GM12864 (cell line): ENCODE measurements around the gene KCTD15.

Source experiments
- DNase-seq: peaks from one replicate; pipeline ENCODE4 v3.0.0-alpha.2; 2011; ENCODE audit warnings: low read depth
- H3K4me3 ChIP-seq: 2 replicates; pipeline ENCODE4 v1.5.1; 2011; ENCODE audit warnings: mild to moderate bottlenecking, low read depth, low read length, control low read depth
- CTCF ChIP-seq: IDR thresholded peaks from 2 replicates; pipeline ENCODE4 v1.5.1; 2011; ENCODE audit warnings: low read depth, mild to moderate bottlenecking, moderate library complexity, low read length, control low read depth, inconsistent platforms; ENCODE audit errors: missing control alignments

KCTD15 gene

GRCh38 chr19:33751436-33751770 lies 45.3 kb upstream of the KCTD15 start:
- TF ChIP-seq CTCF = no peak
- no peak for DNase-seq
- H3K4me3 ChIP-seq = no peak overlapping the region

DNA sequence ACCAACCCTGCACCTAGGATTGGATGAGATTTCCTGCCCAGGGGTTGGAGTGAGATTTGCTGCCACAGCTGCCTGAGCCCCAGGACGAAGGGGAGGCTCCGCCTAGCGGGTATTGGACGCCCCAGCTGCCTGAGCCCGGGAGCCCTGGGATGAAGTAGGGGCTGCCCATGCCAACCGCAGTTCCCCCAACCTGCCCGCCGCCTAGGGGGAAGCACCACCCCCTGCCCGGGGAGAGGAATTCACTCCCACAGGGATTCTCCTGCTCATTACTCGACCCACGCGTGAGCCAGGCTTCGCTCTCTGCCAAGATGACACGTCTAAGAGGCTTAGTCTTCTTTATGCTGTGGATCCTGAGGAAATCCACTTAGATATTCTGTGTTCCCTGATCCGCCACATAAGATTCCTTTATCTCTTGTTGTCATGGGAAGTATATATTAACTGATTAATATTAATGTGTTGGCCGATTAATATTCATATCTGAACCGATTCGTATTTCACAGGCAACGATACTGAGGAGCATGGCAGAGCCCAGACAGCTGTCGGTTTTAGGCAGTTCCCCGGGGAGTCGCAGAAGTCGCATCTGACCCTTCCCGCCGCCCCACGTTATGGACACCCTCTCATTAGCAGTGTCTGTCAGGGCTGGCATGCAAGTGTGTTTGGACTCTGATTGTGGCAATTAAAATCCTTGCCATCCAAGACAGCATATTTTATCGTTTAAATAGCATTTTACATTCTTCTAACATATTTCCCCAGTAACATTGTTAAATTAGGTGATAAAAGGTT lies 44.5 kb upstream of the KCTD15 start:
- DNase-seq = no peak
- no peak for TF ChIP-seq CTCF
- H3K4me3 ChIP-seq = no peak overlapping the region

DNA sequence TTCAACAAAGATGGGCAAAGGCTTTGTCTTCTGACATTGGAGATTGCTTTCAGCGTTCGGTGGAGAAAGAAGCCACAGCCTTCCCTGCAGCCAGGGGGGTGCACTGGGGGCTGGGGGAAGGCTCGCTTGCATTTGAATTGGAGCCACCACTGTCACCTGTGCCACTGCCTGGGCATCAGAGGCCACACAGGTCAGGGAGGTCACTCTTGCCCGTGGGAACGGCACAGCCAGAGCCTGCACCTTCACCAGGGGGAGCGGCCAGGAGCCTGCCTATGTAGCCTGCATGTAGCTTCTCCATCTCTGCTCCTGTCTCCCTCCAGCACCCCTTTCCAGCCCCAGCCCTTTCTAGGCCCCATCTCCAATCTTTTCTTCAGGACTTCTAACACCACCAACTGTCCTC lies 43.7 kb upstream of the KCTD15 start:
- no peak for TF ChIP-seq CTCF
- DNase-seq = no peak
- no peak overlapping the region for H3K4me3 ChIP-seq

GRCh38 chr19:33754361-33754760 lies 42.3 kb upstream of the KCTD15 start:
- no peak overlapping the region for H3K4me3 ChIP-seq
- no peak for TF ChIP-seq CTCF
- DNase-seq = no peak

DNA sequence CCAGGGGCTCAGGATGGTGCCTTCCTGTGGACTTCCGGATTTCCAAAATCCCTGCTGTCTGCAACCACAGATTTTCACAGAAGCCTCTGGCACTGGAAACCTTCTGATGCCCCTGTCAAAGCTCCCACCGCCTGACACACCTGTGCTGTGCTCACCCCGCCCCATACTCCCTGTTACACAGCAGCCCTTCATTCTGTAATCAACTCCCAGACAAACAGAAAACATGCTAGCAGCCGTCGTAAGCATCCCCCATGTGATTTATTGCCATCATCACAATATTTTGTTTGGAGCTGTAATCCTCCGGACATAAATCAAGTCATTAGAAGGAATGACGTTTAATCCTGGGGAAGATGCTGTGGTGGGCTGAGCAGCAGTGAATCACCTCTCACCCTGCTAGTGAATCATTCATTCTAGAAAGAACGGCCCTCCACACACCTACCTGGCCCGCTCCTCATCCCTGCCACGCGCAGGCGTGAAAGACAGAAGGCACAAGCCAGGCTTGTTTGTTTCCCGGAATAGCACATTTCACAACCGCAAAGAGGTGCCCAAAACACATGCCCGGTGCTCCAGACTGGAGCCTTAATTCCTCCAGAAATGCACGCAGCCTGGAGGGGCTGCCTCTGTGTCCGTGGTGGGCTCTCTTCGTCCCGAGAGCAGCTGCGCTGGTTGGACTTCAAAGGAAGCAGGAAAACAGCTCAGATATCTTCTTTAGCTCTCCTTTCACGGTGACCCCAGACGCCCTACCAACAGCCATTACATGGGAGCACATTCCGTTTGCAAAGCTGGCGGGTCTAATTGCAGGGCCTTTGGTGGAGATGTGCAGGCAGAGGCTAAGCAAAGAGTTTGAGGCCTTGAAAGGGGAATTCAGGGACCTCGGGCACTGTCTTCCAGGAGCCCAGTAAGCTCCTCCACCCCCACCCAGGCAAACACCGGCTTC lies 41.3 kb upstream of the KCTD15 start:
- TF ChIP-seq CTCF = no peak
- H3K4me3 ChIP-seq = no peak overlapping the region
- no peak for DNase-seq

DNA sequence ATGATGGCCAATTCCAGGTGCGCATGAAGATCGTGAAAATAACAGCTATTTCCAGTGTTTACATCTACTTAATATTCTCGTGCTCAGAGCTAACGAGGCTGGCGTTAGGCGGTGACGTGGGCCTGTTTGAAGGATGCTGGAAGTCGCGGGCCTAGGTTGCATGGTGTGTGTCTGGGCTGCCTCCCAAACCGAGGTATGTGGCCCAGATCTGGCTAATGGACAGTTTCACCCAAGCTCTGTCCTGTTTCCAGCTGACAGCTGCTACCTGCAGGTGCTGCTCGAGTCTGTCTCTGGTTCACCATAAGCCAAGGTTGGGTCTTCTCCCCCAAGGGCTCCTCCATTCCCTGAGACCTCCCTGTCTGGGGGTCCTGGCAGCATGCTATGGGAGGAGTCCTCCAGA lies 40.5 kb upstream of the KCTD15 start:
- TF ChIP-seq CTCF = no peak
- H3K4me3 ChIP-seq = no peak overlapping the region
- no peak for DNase-seq
